ENCODE measurements around the gene MYH11.

DNA sequence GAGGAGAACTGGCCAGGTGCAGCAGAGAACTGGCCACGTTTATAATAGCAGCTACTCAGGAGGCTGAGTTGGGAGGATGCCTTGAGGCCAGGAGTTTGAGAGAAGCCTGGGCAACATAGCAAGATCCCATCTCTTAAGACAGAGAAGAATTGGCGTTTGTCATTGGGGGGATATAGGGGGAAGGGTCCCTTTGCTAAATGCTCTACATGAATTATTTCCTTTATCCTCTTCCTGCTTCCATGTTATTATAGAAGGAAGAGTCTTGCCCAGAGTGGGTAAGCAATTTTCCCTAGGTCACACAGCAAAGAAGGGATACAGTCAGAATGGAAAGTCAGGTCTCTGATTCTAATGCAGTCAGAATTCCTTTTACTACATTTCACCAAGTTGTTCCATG, 68.0 kb downstream of the MYH11 start:
- TF ChIP-seq YY1 (IDR thresholded peaks at IDR 0.05; ENCODE audit: insufficient read depth, insufficient read length) = no peak
- no peak for TF ChIP-seq ZNF274 (IDR thresholded peaks at IDR 0.05; ENCODE audit: low read depth, low read length)
